Right ventricle myocardium inferior (tissue), 1 donor: ENCODE results near the gene UQCRC1. TPM values are rescaled to one million over a fixed set of nuclear protein-coding genes. Genes with fewer than 3 reads are reported as not detected.

Source experiments
- ATAC-seq: fragments of 200-7000 bp; cut with Tn5 transposase; one replicate; pipeline ENCODE4 v1.9.1; 2020; ENCODE audit warnings: mild to moderate bottlenecking, moderate library complexity
- DNase-seq: peaks from one replicate; pipeline ENCODE4 v3.0.0; 2021; ENCODE audit errors: missing footprints
- intact Hi-C: fragments of 100-400 bp; cut with DNase I; formaldehyde crosslinking; loops from one replicate; pipeline ENCODE4 v1.11.0; 2022
- total RNA-seq: library from RNA; stranded (reverse); fragmentation: NEBNext Ultra II Directional; extraction: Animal tissue kit (Norgen Biotek cat#: 25700); gene quantifications from one replicate; pipeline ENCODE4 v1.2.1, GENCODE V29; 2021
- donor health status: DM: no; HTN: yes; CAD: no; lungs with severe emphysema.

UQCRC1 gene
- total RNA-seq, 1 donor from 2014 or later: 1,186 TPM

GRCh38 chr3:48635222-48636021 lies 26.0 kb upstream of the UQCRC1 start, which contains the start of gene SLC26A6:
SLC26A6 (minus strand) TSS chr3:48635461; CDS start chr3:48635393, 68 bp downstream.
- DNase-seq (peak; percentile 99), ATAC-seq (peak; percentile 99)
- intact Hi-C loops: loop anchor here (1.0 to 2.0 kb wide), 4 partner anchors 21 to 79 kb away; partner anchors contain the start of genes NCKIPSD, PFKFB4 and UQCRC1

- DNase-seq (peak; percentile 79), ATAC-seq (peak; percentile 47)
- intact Hi-C loops: loop anchor here (1.0 to 2.0 kb wide), 4 partner anchors 22 to 78 kb away; partner anchors contain the start of genes NCKIPSD, PFKFB4 and UQCRC1
Observed at GRCh38 chr3:48634661-48635221, 25.3 kb upstream of the UQCRC1 start.

GRCh38 chr3:48633743-48634142 lies 24.3 kb upstream of the UQCRC1 start:
- intact Hi-C loops: loop anchor here (2.0 kb wide), 3 partner anchors 25 to 77 kb away; partner anchors contain the start of genes NCKIPSD, PFKFB4 and UQCRC1
- ATAC-seq (no peak), DNase-seq (no peak)

GRCh38 chr3:48633256-48633655 lies 23.8 kb upstream of the UQCRC1 start:
- intact Hi-C loops: no loop called here
- DNase-seq: no peak

GRCh38 chr3:48631516-48632448 lies 22.3 kb upstream of the UQCRC1 start:
- DNase-seq: no peak
- ATAC-seq: no peak
- intact Hi-C loops: no loop called here

More at GRCh38 chr3:48633256-48633655, 23.8 kb upstream of the UQCRC1 start:
- ATAC-seq: no peak

- intact Hi-C loops: no loop called here
- ATAC-seq (no peak), DNase-seq (no peak)
Observed at GRCh38 chr3:48630833-48631232, 21.4 kb upstream of the UQCRC1 start.

GRCh38 chr3:48630407-48630806 lies 21.0 kb upstream of the UQCRC1 start:
- DNase-seq (no peak), ATAC-seq (no peak)
- intact Hi-C loops: no loop called here

GRCh38 chr3:48629894-48630293 lies 20.4 kb upstream of the UQCRC1 start:
- DNase-seq: no peak
- intact Hi-C loops: no loop called here
- no peak for ATAC-seq

- ATAC-seq (no peak), DNase-seq (no peak)
- intact Hi-C loops: no loop called here
Observed at GRCh38 chr3:48628277-48629017, 19.0 kb upstream of the UQCRC1 start.

- ATAC-seq (no peak), DNase-seq (no peak)
- intact Hi-C loops: no loop called here
Observed at GRCh38 chr3:48625600-48625999, 16.2 kb upstream of the UQCRC1 start.

GRCh38 chr3:48624767-48625166 lies 15.3 kb upstream of the UQCRC1 start:
- DNase-seq (no peak), ATAC-seq (no peak)
- intact Hi-C loops: no loop called here

- DNase-seq (no peak), ATAC-seq (no peak)
- intact Hi-C loops: no loop called here
Observed at GRCh38 chr3:48623851-48624547, 14.6 kb upstream of the UQCRC1 start.

- no peak for DNase-seq
- intact Hi-C loops: no loop called here
- no peak for ATAC-seq
Observed at GRCh38 chr3:48621461-48621869, 12.0 kb upstream of the UQCRC1 start, which contains the start of gene TMEM89. TMEM89 (minus strand) TSS chr3:48621769; CDS start chr3:48621756, 13 bp downstream.

GRCh38 chr3:48619541-48620524 lies 10.4 kb upstream of the UQCRC1 start:
- no peak for ATAC-seq
- intact Hi-C loops: no loop called here
- no peak for DNase-seq

GRCh38 chr3:48617559-48617958 lies 8.1 kb upstream of the UQCRC1 start:
- intact Hi-C loops: no loop called here
- DNase-seq (no peak), ATAC-seq (no peak)

- ATAC-seq: no peak
- intact Hi-C loops: no loop called here
- DNase-seq: no peak
Observed at GRCh38 chr3:48614044-48614443, 4.6 kb upstream of the UQCRC1 start.

GRCh38 chr3:48612309-48612708 lies 2.9 kb upstream of the UQCRC1 start:
- ATAC-seq (no peak), DNase-seq (no peak)
- intact Hi-C loops: no loop called here
